ENCODE measurements around the gene CAPN11.
"Not testable (repeated sequence)": the region's sequence is repeated elsewhere in the genome, so short reads cannot be mapped to it uniquely, and the experiment has no call there.

CAPN11 gene

GRCh38 chr6:44183783-44184182 is 25.2 kb downstream of the CAPN11 start:
- no peak for DNase-seq

- DNase-seq, result not testable (repeated sequence)
Observed at GRCh38 chr6:44185356-44185755, 26.7 kb downstream of the CAPN11 start.

GRCh38 chr6:44185953-44186634 is 27.5 kb downstream of the CAPN11 start:
- DNase-seq, result no peak

- DNase-seq, result no peak
Observed at GRCh38 chr6:44186635-44187025, 28.0 kb downstream of the CAPN11 start.

GRCh38 chr6:44188819-44189218 is 30.2 kb downstream of the CAPN11 start:
- no peak for DNase-seq

GRCh38 chr6:44189257-44189656 is 30.6 kb downstream of the CAPN11 start:
- no peak for DNase-seq

- no peak for DNase-seq
Observed at GRCh38 chr6:44190715-44191114, 32.1 kb downstream of the CAPN11 start.

- DNase-seq, result no peak
Observed at GRCh38 chr6:44192428-44193041, 33.9 kb downstream of the CAPN11 start.

- DNase-seq, result no peak
Observed at GRCh38 chr6:44193307-44193910, 34.8 kb downstream of the CAPN11 start.

GRCh38 chr6:44194326-44194725 is 35.7 kb downstream of the CAPN11 start:
- DNase-seq, result no peak

- not testable (repeated sequence) for DNase-seq
Observed at GRCh38 chr6:44196351-44196750, 37.7 kb downstream of the CAPN11 start.

GRCh38 chr6:44198684-44199083 is 40.1 kb downstream of the CAPN11 start:
- DNase-seq, result no peak

- no peak for DNase-seq
Observed at GRCh38 chr6:44199883-44200282, 41.3 kb downstream of the CAPN11 start.

- DNase-seq, result no peak
Observed at GRCh38 chr6:44201200-44201599, 42.6 kb downstream of the CAPN11 start.

GRCh38 chr6:44201638-44202303 is 43.2 kb downstream of the CAPN11 start:
- no peak for DNase-seq

GRCh38 chr6:44202332-44202971 is 43.8 kb downstream of the CAPN11 start:
- DNase-seq, result no peak

GRCh38 chr6:44202972-44203750 is 44.5 kb downstream of the CAPN11 start:
- no peak for DNase-seq

GRCh38 chr6:44203955-44204354 is 45.3 kb downstream of the CAPN11 start:
- DNase-seq, result no peak

GRCh38 chr6:44207966-44208365 is 49.3 kb downstream of the CAPN11 start:
- no peak for DNase-seq

- no peak for DNase-seq
Observed at GRCh38 chr6:44211284-44211683, 52.7 kb downstream of the CAPN11 start.

GRCh38 chr6:44214307-44214706 is 55.7 kb downstream of the CAPN11 start:
- no peak for DNase-seq

GRCh38 chr6:44216677-44217331 is 58.2 kb downstream of the CAPN11 start, which contains the start of gene MYMX:
Gene MYMX, plus strand, starts transcription at chr6:44216926. Its CDS starts 546 bp downstream, at chr6:44217472.
- DNase-seq, result no peak
